Cardiac atrium fibroblast (primary cell): ENCODE results near the gene PRKRA. TPM values are rescaled to one million over a fixed set of nuclear protein-coding genes. Genes with fewer than 3 reads are reported as not detected.

Experiments used
- total RNA-seq: library from RNA; depleted of rRNA; stranded (reverse); fragments of >200 nt; gene quantifications from 2 replicates; pipeline ENCODE4 v1.2.3, GENCODE V29; 2015

Gene PRKRA
- 40.2 and 46.9 TPM in 2 replicates for total RNA-seq

GRCh38 chr2:178450774-178451525 is at the start of gene PRKRA, which contains the start of gene PJVK:
Gene PRKRA (minus strand): TSS chr2:178451175. CDS start chr2:178451030, 145 bp downstream.
Gene PJVK (plus strand): TSS chr2:178451378. CDS start chr2:178453410, 2,032 bp downstream.

GRCh38 chr2:178480227-178481181 is 29.5 kb upstream of the PRKRA start, which contains the start of gene PLEKHA3:
Gene PLEKHA3 (plus strand): TSS chr2:178480457. CDS start chr2:178480870, 413 bp downstream.

GRCh38 chr2:178478439-178479274 is 27.7 kb upstream of the PRKRA start, which contains the start of gene FKBP7:
Gene FKBP7 (minus strand): TSS chr2:178478600. CDS start chr2:178478499, 101 bp downstream.

Other genes with a start within 250 kb of the PRKRA start
- 0.65 and 6.5 TPM in 2 replicates for gene PJVK, start 203 bp upstream of the PRKRA start, total RNA-seq
- gene FKBP7, start 27.4 kb upstream of the PRKRA start, total RNA-seq = 29.5 and 37.4 TPM in 2 replicates
- 4.5 and 8.8 TPM in 2 replicates for gene PLEKHA3, start 29.3 kb upstream of the PRKRA start, total RNA-seq